CD4-positive, alpha-beta T cell treated with Interleukin-6 for 4 hours (primary cell): ENCODE data around the gene SF3A2.

ENCODE experiments used
- DNase-seq: peaks from one replicate; pipeline ENCODE4 v3.0.0-alpha.2; 2020; ENCODE audit warnings: mixed read lengths

Gene SF3A2

DNA sequence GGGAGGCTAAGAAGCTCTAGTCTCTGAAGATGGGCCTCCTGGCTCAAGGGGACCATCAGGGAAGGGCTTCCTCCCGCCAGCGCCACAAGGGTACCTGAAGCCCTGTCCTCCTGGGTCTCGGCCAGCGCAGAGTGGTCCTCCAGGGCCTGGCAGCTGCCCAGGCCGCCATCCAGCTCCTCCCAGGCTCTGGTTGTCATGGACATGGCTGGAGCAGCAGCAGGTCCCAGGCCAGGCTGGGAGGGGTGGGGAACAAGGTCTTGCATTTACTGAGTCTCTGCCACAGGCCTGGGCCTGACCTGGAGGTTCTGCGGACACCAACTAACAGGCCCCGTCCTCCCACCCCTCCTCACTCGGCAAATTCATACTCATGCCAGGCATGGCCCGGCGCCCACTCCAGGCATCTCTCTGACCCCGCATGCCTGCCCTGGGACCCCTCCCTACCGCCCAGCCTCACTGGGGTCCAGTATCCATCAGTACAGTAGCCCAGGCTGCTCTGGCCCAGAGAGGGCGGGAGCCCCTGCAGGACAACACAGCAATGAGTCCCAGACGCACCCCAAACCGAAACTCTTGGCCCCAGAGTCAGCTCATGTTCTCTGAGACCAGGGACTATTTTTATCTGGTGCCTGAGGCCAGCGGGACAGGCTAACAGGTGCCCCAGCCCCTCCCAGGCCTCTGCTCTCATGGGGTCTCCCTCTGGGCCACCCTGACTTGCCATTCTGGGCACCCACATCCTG, 18.7 kb downstream of the SF3A2 start:
- DNase-seq = no peak

GRCh38 chr19:2255982-2256685, 19.5 kb downstream of the SF3A2 start, which contains the start of gene JSRP1:
Gene JSRP1, minus strand, starts transcription at chr19:2256417. Its CDS starts 1,103 bp downstream, at chr19:2255314.
- DNase-seq = no peak

- no peak for DNase-seq
Measured at GRCh38 chr19:2259336-2259735, 22.7 kb downstream of the SF3A2 start.

GRCh38 chr19:2260341-2260805, 23.7 kb downstream of the SF3A2 start:
- no peak for DNase-seq

DNA sequence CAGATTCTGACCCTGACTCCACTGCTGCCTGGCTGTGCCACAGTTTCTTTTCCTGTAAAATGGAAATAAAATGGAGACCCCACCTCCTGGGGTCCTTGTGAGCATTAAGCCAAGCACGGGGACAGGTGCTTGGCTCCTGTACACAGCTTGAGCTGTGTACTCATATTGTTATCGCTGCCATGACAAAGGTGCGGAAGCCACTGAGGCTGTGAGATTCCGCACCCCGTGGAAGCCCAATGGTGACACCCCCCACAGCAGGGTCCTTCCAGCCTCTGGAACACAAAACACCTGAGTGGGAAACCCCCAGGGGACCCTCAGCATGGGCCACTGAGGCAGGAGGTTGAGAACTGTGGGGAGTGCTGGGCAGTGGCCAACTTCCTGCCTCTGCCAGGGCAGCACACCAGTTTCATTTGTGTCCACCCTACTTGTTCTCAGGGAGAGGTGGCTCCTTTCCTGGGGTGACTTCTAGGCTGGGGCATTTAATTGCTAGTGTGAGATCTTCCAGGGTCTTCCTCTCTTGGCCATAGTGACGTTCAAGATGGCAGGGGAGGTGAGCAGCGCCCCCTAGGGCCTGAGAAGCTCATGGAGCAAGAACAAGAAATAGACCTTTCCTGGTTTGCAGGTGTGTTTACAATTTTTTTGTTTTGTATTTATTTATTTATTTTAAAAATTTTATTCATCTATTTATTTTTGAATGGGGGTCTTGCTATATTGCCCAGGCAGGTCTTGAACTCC, 25.0 kb downstream of the SF3A2 start:
- DNase-seq = peak; percentile 75

DNA sequence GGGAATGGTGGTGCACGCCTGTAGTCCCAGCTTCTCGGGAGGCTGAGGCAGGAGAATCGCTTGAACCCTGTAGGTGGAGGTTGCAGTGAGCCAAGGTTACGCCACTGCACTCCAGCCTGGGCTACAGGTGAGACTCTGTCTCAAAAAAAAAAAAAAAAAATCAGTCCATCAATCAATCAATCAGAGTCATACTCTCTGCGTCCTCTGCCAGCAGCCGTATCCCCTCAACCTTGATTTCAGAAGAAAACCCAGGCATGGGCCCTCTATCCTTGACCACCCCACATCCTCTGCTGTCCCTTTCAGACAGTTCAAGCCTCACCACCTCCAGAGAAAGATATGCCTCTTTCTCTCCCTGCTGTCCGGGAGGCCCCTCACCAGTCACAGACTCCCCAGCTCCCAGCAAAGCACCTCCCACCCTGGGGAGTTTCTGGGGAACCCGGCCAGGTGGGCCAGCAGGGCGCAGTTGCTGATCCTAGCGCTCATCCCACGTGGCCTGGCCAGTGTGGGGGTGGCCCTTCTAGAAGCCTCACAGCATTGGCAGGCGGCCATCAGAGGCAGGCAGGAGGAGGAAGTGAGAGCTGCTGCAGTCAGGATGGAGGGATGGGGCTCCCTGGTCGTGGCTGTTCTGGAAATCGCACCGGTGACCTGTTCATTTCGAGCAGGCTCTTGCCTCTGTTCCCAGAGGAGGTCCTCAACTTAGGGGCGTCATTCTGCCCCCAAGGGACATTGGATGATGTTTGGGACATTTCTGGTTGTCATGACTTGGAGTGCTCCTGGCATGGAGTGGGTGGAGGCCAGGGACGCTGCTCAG, 29.8 kb downstream of the SF3A2 start:
- DNase-seq = peak; percentile 53

DNA sequence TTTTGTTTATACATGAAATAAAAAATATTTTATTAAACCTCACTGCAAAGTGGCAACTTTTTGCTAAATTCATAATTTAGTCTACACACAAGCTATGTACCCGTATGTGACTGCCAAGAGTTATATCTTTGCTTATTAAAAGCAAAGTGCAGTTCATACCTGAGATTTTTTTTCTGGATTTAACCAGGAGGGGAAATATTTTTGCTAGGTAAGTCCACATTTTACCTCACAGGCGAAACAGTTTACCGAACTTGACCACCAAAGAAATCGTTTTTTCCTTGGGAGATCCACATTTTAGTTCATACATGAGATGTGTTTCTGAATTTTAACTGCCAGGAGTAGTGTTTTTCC, 31.8 kb downstream of the SF3A2 start:
- DNase-seq = no peak

GRCh38 chr19:2268861-2269243, 32.2 kb downstream of the SF3A2 start:
- DNase-seq = no peak

- peak; percentile 98 for DNase-seq
Measured at GRCh38 chr19:2269244-2270156, 32.9 kb downstream of the SF3A2 start.

GRCh38 chr19:2270157-2270422, 33.5 kb downstream of the SF3A2 start:
- peak; percentile 51 for DNase-seq

DNA sequence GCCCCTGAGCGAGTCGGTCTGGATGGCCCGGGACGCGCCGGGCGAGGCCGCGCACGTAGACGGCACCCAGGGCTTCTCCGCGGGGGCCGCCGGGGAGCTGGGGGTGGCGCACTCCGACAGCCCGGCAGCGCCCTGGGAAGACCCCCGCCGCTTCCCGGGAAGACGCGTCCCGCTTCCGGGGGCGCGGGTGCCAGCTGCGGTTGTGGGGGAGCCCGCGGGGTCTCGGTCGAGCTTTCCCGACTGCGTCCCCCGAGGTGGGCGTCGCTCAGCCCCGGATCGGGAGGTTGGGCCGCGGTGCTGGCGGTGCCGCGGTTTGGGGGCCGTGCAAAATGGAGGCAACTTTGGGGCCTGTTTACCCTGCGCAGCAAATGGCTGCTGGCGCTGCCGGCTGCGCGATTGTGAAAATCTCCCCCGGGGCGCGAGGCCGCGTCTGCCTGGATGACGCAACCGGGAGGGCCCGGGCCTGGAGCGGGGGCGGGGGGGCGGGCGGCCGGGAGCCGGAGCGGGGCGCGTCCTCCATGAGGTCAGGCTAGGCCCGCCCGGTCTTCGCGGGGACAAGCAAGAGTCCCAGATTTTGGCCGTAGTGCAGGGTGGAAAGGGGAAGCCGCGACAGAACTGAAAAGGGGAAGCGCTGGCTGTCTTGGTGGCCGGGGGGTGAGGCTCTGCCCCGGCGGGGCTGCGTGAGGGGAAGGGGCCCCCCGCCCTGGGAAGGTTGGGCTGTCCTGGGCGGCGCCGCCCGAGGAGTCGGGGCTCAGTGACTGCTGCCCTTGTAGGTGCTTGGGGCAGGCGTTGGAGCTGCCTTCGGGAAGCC, 34.0 kb downstream of the SF3A2 start:
- peak; percentile 79 for DNase-seq

- no peak for DNase-seq
Measured at GRCh38 chr19:2271234-2272103, 34.8 kb downstream of the SF3A2 start.

DNA sequence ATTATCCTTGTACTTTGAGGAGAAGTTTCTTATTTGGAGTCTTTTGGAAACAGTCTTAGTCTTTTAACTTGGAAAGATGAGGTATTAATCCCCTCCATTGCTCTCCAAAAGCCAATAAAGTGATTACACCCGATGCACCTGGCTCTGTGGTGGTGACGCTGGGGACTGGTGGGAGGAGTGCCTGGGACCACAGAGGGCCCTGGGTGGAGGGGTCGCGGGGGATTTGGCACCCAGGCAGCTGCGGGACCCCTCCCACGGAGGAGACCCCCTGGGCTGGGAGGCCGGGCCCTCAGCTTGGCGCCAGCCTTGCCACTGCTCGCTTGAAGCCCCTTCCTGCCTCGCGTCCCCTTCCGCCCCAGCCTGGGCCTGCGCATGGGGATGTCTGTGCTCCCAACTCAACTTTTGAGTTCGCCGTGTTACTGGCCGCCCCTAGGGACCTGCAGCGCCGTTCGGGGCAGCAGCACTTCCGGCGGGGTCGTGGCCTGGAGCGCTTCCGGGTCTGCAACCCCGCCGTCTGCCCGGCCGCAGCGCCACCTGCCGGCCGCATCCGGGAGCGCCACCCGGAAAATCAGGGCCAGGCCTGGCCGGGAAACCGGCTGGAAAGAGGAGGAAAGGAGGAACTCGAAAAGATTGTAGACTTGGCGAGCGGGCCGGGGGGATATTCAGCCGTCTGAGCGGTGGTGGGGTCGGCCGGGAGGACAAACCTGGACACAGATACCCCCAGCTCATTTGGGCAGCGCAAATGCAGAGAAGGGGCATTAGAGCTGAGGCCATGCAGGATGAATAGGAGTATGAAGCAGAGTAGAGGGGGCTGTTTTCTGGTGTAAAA, 36.9 kb downstream of the SF3A2 start:
- DNase-seq = peak; percentile 76

- no peak for DNase-seq
Measured at GRCh38 chr19:2274185-2274711, 37.6 kb downstream of the SF3A2 start.

GRCh38 chr19:2274931-2275535, 38.4 kb downstream of the SF3A2 start:
- peak; percentile 59 for DNase-seq

- no peak for DNase-seq
Measured at GRCh38 chr19:2275588-2276428, 39.2 kb downstream of the SF3A2 start.

DNA sequence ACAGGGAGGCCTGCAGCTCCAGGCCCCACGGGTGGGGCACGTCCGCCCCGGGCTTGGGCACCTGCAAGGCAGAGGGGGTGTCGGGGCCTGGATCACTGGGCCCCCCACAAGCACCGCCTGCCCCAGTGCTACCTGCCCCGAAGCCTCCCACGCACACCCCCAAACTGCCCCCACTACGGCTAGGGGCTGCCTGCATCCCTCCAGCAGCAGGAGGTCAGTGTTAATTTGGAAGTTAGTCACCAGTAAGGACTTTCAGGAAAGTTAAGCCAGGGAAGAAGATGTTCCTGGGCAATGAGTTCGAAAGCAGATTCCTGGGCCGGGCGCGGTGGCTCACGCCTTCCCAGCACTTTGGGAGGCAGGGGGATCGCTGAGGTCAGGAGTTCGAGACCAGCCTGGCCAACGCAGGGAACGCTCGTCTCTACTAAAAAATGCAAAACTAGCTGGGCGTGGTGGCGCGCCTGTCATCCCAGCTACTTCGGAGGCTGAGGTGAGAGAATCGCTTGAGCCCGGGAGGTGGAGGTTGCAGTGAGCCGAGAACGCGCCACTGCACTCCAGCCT, 39.9 kb downstream of the SF3A2 start:
- DNase-seq = no peak
